Activated CD8-positive, alpha-beta memory T cell treated with anti-CD3 and anti-CD28 coated beads, Interleukin-2, amount 50 U/mL, for 4 hours (primary cell): ENCODE measurements around the gene ARHGAP24.
"Not testable (repeated sequence)": the region's sequence is repeated elsewhere in the genome, so short reads cannot be mapped to it uniquely, and the experiment has no call there.

Experiments used
- DNase-seq: peaks from one replicate; pipeline ENCODE4 v3.0.0-alpha.2; 2020

The ARHGAP24 gene

GRCh38 chr4:85659610-85660218, 184.8 kb downstream of the ARHGAP24 start:
- DNase-seq, result no peak

GRCh38 chr4:85666625-85667024, 191.7 kb downstream of the ARHGAP24 start:
- not testable (repeated sequence) for DNase-seq

DNA sequence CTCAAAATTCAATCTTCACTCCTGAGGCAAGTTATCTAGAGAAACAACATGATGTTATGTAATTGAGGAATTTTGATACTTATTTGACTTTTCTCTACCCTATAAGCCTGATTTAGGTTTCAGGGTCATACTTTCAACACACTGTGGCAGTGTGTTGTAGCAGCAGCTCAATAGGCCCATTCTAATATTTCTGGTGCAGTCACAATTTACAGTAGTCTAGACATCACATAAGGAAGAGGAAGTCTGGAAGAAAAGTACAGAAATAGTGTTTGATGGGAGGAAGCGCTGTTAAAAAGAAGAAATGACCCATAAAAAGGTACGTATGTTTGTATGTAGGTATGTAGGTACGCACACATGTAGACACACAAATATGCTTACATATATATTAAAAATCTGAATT, 194.3 kb downstream of the ARHGAP24 start:
- DNase-seq, result no peak

DNA sequence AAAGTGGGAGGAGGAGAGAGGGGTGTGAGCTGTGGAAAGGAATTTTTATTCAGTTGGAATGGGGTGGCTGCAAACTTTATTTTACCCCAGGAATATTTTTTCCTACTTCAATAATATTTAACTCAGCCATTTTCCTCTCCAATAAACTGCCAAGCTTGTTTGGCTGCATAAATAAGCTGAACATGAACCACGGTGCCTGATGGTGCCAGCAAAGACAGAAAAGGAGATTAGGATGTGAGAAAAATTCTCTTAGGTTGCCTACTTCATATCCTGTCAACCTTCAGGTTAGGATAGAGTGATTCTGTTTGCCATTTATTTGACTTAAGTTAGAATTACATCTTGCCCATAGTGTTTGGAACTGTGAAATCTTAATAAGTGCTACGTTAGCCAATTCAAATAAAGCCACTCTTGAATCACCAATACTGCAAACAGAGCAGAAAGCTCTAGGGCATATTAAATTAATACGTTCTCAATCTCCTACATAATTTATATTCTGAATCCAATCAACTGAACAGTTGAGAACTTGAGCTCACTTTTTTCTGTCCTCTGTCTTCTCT, 195.1 kb downstream of the ARHGAP24 start:
- no peak for DNase-seq

GRCh38 chr4:85671120-85671519, 196.2 kb downstream of the ARHGAP24 start:
- no peak for DNase-seq

DNA sequence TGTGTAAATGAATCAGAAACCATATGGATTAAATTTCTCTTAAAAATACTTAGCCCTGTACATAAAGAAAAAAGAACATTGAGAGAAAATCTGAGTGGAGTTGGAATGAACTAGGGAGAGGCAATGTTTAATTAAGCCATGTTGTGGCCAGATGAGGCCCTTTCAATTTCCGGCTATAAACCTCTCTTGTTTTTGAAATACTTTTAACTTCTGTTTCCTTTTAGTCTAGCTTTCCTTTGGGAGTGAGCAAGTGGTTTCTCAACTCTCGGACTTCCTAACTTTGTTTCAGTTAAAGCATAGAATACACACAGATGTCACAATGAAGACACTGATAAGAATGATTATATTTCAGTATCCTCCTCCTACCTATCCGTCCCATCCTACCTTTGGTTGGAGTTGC, 197.2 kb downstream of the ARHGAP24 start:
- no peak for DNase-seq

DNA sequence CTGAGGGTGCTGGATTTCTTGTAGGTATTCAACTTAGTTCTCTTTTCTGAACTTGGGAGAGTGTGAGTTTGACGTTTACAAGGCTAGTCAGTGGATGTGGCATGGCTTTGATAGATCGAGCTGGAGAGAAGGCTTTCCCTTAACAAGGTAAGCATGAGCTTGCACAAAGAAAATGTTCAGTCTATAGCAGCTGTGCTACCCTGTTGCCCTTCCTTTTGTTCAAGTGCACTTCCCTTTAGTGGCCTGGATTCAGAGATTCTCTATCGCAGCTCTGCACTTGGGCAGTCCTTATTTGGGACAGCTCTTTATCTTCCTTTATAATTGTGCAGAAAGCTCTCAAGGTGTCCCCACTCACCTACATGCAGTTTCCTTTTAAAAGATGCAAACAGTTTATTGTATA, 198.0 kb downstream of the ARHGAP24 start:
- no peak for DNase-seq

DNA sequence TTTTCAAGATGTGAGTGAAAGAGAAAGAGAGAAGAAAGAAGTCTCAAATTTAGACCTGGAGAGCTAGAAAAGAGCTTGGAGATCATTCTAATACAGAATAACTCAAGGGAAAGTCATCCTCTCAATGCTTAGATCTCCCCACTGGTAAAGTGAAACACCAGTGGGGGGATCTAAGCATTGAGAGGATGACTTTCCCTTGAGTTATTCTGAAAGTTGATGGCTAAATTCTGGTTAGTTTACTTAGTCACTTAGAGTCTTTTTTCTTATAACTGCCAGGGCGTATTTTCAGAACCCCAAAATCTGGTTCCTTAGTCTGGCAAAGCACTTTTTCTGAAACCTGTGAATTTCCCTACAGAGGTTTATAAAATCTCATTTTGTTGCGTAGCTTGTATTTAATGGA, 198.6 kb downstream of the ARHGAP24 start:
- DNase-seq, result no peak

- no peak for DNase-seq
These were observed 200.4 kb downstream of the ARHGAP24 start for GRCh38 chr4:85675076-85676049.

- no peak for DNase-seq
These were observed 201.1 kb downstream of the ARHGAP24 start for GRCh38 chr4:85676050-85676425.

DNA sequence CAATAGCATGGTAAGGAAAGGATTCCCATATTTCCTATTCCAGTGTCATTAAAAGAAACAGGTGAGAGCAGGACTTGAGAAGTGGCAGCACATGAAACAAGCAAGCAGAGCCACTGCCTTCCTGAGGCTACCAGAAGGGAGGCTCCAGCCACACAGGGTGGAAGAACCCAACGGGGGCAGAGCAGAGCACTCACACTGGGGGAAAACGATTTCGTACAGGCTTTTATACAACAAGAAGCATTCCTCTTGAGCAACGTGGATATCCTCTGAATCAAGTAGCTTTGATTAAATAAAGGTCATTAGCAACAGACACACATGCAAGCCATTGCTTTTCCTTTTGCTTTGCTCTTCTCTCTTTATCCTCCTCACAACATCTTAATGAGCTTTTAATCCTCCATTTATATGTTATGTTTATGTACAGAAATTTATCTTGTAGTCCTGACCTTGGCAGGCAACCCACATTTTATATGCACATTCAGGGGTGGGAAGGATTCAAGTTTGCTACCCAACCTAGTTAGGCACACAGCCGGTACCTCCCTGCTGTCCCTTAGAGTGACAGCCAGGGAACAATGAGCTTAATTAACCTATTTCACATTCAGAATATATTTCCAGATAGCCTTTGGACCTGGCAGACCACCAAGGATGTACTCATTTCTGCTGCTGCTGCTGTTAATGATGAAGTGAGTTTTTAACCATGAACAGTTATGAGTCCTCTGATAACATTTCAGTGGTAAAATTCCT, 202.1 kb downstream of the ARHGAP24 start:
- no peak for DNase-seq

- DNase-seq, result no peak
These were observed 206.3 kb downstream of the ARHGAP24 start for GRCh38 chr4:85681221-85681657.

- DNase-seq, result no peak
These were observed 207.0 kb downstream of the ARHGAP24 start for GRCh38 chr4:85681921-85682320.

DNA sequence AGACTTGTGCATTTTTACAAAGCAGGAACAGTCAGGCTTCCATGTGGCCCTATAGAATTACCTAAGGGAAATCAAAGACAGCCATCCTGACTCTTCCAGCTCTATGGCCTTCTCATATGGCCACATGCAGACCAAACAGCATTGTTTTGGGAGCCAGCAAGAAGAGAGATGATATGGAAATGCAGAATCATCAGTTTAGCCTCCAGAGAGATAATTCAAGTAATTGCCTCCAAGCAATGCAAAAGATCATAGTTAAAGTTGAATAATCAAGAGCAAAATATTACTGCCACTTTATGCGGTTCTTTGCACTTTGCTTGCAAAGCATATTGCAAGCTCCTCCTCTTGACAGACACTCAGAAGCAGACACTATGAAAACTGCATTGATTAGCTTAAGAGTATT, 207.4 kb downstream of the ARHGAP24 start:
- DNase-seq, result no peak

- DNase-seq, result no peak
These were observed 209.7 kb downstream of the ARHGAP24 start for GRCh38 chr4:85684676-85685075.

- no peak for DNase-seq
These were observed 211.4 kb downstream of the ARHGAP24 start for GRCh38 chr4:85686398-85686797.

GRCh38 chr4:85688055-85688740, 213.2 kb downstream of the ARHGAP24 start:
- no peak for DNase-seq

- no peak for DNase-seq
These were observed 221.7 kb downstream of the ARHGAP24 start for GRCh38 chr4:85696661-85697060.

DNA sequence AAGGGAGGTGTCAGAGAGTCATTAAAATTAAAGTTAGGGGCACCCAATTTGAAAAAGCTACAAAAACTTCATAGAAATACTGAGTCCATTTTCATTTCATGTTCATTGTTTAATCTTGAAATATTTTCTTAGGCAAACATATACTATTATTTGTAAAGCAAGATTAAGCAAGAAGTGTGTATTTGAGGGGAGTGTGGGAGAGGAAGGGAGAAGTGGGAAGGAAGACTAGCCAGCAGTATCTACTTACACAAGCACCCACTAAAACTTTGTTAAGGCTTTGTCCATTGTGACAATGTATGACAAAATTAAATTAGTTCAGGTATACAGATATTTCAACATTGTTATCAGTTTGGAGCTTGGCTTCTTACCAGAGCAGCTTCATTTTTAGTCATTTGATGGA, 222.9 kb downstream of the ARHGAP24 start:
- DNase-seq, result no peak

DNA sequence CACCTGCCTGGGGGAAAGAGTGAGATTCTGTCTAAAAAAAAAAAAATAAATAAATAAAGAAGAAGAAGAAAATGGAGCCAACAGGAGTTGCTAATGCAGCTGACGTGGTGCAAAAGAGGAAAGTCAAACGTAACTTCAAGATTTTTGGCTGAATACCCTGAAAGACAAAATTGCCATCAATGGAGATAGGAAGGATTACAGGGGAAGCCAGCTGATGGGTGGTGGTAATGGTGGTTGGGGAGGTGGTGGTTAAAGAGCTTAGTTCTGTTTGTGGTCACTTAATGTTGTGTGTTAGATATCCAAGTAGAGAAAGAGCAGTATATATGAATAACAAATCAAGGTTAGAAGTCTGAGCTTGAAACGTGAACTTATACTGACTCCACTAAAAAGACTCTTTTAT, 225.4 kb downstream of the ARHGAP24 start:
- no peak for DNase-seq

DNA sequence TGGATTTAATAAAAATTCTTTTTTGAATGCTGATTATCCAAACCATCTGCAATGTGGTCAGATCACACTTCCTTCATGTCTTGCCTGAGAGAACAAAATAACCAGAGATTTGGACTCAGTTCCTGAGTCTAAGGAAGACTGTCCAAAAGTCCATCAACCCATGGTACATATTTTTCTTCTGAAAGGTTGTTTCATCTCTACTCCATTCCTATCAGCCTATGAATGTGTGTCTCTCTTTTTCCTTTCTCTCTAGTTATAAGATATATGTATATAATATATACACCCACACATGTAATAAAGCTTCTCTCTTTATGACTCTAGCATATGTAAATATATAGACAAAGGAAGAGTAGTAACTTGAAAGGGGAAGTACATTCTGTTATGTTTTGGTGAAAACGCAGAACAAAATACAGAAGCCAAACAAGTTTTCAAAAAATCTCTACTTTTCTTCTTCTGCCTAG, 226.9 kb downstream of the ARHGAP24 start:
- DNase-seq, result no peak

DNA sequence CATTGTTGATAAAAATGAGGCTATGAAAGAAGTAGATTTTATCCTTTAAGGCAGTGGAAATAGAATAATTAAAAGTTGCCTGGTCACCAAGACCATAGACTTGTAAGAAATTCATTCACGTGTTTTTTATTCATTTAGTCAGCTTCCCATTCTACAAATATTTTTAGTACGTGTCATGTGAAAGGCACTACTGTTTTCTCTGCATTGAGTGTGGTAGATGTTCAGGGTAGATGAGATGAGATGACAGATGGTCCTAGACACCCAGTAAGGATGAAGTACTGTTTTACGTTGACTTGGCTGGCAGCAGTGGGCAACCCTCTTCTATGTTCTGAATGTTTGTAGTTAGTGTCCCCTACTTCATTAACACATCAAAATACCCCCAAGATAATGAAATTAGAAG, 228.1 kb downstream of the ARHGAP24 start:
- no peak for DNase-seq

- no peak for DNase-seq
These were observed 232.7 kb downstream of the ARHGAP24 start for GRCh38 chr4:85707611-85708010.
